Middle frontal gyrus (tissue), 1 donor: ENCODE measurements around the gene SYT15.
"Not testable (repeated sequence)": the region's sequence is repeated elsewhere in the genome, so short reads cannot be mapped to it uniquely, and the experiment has no call there.

Experiments used
- DNase-seq: peaks from one replicate; pipeline ENCODE4 v3.0.0-alpha.2; 2015; ENCODE audit warnings: low spot score; ENCODE audit errors: extremely low spot score

Gene SYT15

GRCh38 chr10:46588221-46588620, 9.3 kb downstream of the SYT15 start:
- not testable (repeated sequence) for DNase-seq

- not testable (repeated sequence) for DNase-seq
Observed at GRCh38 chr10:46589589-46589988, 10.7 kb downstream of the SYT15 start.

- DNase-seq, result not testable (repeated sequence)
Observed at GRCh38 chr10:46591053-46591452, 12.1 kb downstream of the SYT15 start.

GRCh38 chr10:46593307-46593706, 14.4 kb downstream of the SYT15 start:
- DNase-seq, result not testable (repeated sequence)

- DNase-seq, result not testable (repeated sequence)
Observed at GRCh38 chr10:46594453-46595063, 15.6 kb downstream of the SYT15 start.

GRCh38 chr10:46596570-46596969, 17.6 kb downstream of the SYT15 start:
- DNase-seq, result not testable (repeated sequence)

- DNase-seq, result peak; percentile 1
Observed at GRCh38 chr10:46597616-46598246, 18.8 kb downstream of the SYT15 start.

- not testable (repeated sequence) for DNase-seq
Observed at GRCh38 chr10:46600516-46600915, 21.6 kb downstream of the SYT15 start.

GRCh38 chr10:46615540-46615939, 36.6 kb downstream of the SYT15 start:
- not testable (repeated sequence) for DNase-seq

GRCh38 chr10:46616227-46616626, 37.3 kb downstream of the SYT15 start:
- not testable (repeated sequence) for DNase-seq

GRCh38 chr10:46617134-46617533, 38.2 kb downstream of the SYT15 start:
- DNase-seq, result not testable (repeated sequence)

- not testable (repeated sequence) for DNase-seq
Observed at GRCh38 chr10:46617913-46618312, 39.0 kb downstream of the SYT15 start.

- DNase-seq, result not testable (repeated sequence)
Observed at GRCh38 chr10:46623899-46624654, 45.1 kb downstream of the SYT15 start.

GRCh38 chr10:46629805-46630204, 50.9 kb downstream of the SYT15 start:
- not testable (repeated sequence) for DNase-seq

GRCh38 chr10:46630816-46631215, 51.9 kb downstream of the SYT15 start:
- not testable (repeated sequence) for DNase-seq

GRCh38 chr10:46631683-46632082, 52.8 kb downstream of the SYT15 start:
- not testable (repeated sequence) for DNase-seq

- DNase-seq, result not testable (repeated sequence)
Observed at GRCh38 chr10:46634698-46635097, 55.8 kb downstream of the SYT15 start.

GRCh38 chr10:46635364-46635959, 56.5 kb downstream of the SYT15 start:
- DNase-seq, result not testable (repeated sequence)

GRCh38 chr10:46640005-46640404, 61.1 kb downstream of the SYT15 start:
- not testable (repeated sequence) for DNase-seq
